Occipital lobe (tissue), 2 donors: ENCODE results near the gene PLEKHG4B. TPM values are rescaled to one million over a fixed set of nuclear protein-coding genes. Genes with fewer than 3 reads are reported as not detected.
"Not testable (repeated sequence)": the region's sequence is repeated elsewhere in the genome, so short reads cannot be mapped to it uniquely, and the experiment has no call there.

ENCODE experiments used
- DNase-seq: peaks from one replicate; lab custom pipeline; 2025; lab: John Stamatoyannopoulos, UW
- total RNA-seq: library from RNA; depleted of rRNA; stranded (reverse); fragments of >200 nt; gene quantifications from one replicate; pipeline ENCODE4 v1.2.3, GENCODE V29; 2014

The PLEKHG4B gene
- total RNA-seq, 1 donor from 2014 or later, result 6.2 TPM

DNA sequence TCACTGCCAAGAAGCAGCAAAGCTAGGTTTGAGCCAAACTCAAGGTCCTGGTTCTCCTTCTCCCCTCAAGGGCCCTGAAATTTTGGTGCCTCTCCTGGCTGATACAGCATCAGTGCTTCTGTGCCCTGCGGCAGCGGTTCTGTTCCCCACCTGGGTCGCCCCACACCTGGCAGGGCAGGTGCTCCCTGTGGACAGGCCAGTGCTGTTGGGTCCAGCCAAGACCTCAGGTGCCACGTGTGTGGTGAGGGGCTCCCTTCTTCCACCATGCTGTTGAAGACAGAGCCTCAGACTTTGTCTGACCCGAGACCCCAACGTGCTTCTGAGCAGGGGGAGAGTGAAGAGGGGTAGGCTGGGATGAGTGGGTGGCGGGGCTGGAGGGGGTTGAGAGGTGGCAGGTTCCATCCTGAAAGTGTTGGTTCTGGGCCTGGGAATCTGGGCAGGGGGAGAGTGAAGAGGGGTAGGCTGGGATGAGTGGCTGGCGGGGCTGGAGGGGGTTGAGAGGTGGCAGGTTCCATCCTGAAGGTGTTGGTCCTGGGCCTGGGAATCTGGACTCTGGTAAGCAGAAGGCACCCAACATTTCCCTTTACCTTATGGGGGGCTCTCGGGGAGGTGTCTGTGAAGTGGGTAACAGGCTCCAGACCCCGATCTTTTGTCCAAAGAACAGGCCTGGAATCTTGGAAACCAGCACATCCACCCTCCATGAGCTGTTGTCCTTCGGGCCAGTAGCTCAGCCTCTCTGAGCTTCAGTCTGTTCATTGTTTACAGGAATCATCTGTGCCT is 2.3 kb downstream of the PLEKHG4B start:
- no peak for DNase-seq

- DNase-seq, result no peak
These were observed 3.4 kb downstream of the PLEKHG4B start for GRCh38 chr5:95241-95980.

DNA sequence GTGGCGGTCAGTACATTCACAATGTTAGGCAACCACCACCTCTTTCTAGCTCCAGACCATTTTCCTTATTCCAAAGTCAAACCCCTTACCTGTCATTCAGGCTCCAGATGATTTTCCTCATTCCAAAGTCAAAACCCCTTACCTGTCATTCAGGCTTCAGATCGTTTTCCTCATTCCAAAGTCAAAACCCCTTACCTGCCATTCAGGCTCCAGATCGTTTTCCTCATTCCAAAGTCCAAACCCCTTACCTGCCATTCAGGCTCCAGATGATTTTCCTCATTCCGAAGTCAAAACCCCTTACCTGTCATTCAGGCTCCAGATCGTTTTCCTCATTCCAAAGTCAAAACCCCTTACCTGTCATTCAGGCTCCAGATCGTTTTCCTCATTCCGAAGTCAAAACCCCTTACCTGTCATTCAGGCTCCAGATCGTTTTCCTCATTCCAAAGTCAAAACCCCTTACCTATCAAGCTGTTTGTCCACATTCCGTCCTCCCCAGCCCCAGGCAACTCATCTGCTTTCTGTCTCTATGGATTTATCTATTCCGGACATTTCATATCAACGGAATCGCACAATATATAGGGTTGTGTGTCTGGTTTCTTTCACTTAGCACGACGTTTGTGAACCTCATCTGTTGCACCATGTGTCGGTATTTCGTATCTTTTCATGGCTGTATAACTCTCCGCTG is 5.2 kb downstream of the PLEKHG4B start:
- no peak for DNase-seq

DNA sequence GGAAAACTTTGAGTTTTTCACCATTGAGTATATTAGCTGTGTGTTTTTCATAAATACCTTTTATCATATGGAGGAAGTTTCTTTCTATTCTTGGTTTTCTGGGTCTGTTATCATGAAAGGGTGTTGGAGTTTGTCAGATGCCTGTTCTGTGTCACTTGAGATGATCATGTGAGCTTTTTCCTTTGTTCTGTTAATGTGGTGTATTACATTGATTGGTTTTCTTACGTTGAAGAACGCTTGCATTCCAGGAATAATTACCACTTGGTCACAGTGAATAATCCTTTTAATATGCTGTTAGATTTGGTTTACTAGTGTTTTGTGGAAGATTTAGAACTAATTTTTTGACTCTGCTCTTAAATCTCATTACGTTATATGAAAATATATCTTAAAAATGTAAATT is 7.8 kb downstream of the PLEKHG4B start:
- DNase-seq, result no peak

- no peak for DNase-seq
These were observed 10.6 kb downstream of the PLEKHG4B start for GRCh38 chr5:102411-103043.

DNA sequence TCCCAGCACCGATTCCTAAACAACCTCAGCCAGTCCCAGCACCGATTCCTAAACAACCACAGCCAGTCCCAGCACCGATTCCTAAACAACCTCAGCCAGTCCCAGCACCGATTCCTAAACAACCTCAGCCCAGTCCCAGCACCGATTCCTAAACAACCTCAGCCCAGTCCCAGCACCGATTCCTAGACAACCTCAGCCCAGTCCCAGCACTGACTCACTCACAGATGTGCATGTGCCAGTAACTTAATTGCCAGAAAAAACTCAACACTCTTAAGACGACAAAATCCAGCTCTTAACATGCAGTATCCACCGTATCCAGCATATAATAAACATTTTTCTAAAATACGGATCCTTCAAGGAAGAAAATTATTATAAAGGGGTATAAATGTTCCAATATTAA is 12.1 kb downstream of the PLEKHG4B start:
- not testable (repeated sequence) for DNase-seq

DNA sequence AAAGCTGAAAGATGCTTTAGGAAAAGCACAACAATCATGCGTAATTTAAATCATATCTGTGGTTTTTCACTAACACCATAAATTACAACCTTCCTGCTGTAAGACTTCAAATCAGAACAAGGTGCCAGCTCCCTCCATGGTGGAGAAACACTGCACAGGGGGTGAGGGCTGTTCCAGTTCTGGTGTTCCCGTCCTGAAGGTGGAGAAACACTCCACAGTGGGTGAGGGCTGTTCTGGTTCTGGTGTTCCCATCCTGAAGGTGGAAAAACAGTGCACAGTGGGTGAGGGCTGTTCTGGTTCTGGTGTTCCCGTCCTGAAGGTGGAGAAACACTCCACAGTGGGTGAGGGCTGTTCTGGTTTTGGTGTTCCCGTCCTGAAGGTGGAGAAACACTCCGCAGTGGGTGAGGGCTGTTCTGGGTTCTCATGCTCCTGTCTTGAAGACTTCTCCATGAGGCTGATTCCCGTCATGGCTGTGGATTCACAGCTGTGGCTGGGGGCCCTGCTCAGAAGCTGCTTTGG is 12.9 kb downstream of the PLEKHG4B start:
- DNase-seq, result no peak

DNA sequence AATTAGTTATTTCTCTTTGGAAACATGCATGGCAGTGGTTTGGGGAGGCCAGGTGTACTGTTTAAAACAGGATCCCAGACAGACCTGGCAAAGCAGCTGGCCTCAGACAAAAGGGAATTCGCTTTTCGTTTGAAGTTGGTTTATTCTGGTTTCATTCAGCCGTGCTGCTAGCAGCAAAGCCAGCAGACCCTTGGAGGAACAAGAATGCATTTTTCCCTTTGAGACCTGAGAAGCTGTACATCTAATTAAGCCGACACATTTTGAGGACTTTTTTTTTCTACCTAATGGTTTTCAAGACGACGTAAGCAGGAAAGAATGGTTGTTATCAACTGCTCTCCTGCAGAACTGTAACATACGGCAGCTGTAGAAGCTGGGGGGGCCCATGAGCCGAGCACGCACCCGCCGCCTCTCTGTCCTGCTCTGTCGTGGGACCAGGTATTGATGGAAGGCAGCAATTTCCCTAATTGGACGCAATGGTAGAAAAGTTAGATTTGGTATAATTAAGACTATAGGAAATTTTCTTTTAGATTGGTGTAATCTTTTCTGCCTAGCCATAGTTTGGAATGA is 13.6 kb downstream of the PLEKHG4B start:
- no peak for DNase-seq

GRCh38 chr5:106587-106986 is 14.6 kb downstream of the PLEKHG4B start:
- no peak for DNase-seq

GRCh38 chr5:107526-107925 is 15.6 kb downstream of the PLEKHG4B start:
- DNase-seq, result no peak

GRCh38 chr5:109826-110225 is 17.9 kb downstream of the PLEKHG4B start:
- DNase-seq, result no peak

DNA sequence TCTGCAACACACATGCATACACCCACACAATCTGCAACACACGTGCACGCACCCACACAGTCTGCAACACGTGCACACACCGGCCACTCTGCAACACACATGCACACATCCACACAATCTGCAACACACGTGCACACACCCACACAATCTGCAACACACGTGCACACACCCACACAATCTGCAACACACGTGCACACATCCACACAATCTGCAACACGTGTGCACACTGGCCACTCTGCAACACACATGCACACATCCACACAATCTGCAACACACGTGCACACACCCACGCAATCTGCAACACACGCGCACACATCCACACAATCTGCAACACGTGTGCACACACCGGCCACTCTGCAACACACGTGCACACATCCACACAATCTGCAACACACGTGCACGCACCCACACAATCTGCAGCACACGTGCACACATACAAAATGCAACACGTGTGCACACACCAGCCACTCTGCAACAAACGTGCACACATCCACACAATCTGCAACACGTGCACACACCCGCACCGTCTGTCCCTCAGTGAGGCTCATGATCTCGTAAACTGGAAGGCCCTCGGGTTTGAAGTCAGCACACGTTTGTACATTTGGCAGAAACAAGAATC is 18.4 kb downstream of the PLEKHG4B start:
- no peak for DNase-seq

DNA sequence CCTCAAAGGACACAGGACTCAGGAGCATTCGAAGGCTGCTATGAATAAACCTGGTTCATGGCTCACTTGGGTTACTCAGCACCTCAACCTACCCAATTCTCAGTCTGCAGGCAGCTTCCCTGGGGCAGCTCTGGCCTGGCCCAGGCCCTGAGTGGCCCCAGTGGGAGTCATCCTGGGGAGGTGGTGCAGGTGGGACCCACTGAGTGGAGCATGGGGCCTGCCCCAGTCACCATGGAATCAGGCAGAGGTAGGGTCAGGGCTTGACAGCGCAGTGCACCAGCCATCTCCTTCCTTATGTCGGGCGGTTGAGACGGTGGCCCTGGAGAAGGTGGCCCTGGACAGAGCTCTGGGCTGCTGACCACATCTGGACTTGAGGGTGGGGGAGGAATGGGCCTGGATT is 19.2 kb downstream of the PLEKHG4B start:
- DNase-seq, result no peak

DNA sequence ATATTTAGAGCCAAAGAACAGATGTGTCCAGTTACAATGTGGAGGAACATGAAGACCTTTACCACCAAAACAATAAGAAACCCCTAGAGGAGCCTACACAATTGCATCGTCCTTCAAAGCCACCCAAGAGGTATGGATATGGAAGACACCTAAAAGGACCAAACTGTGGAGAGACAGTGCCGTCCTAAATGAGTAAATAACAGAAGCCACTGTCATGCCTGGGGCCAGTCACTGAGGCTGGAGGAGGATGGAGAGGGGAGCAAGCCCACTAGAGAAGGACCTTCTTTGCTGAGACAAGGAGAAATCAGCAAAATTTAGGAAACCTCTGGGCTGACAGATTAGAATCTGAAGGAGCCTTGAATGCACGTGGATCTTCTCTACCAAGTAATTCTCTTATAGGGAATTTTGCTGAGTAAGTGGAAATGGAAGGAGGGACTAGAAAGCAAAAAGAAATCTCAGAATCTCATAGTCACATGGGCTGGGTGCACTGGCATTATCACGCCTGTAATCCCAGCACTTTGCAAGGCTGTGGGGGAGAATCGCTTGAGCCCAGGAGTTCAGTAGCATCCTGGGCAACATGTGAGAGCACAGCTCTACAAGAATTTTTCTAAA is 27.6 kb downstream of the PLEKHG4B start:
- DNase-seq, result no peak

DNA sequence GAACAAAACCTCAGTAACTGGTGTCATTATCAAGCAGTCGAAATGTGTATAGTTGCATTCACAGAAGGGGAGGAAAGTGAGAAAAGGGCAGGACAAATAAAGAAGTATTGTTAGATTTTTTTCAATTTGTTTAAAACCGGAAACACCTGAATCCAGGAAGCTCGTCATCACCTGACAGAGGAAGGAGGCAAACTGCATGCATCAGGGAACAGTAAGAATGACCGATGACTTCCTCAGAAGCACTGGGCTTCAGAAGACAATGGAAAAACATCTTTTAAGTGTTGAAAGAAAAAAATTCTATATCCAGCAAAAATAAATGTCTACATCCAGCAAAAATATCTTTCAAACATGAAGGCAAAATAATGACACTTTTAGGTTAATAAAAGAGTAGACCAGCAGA is 29.5 kb downstream of the PLEKHG4B start:
- DNase-seq, result no peak

DNA sequence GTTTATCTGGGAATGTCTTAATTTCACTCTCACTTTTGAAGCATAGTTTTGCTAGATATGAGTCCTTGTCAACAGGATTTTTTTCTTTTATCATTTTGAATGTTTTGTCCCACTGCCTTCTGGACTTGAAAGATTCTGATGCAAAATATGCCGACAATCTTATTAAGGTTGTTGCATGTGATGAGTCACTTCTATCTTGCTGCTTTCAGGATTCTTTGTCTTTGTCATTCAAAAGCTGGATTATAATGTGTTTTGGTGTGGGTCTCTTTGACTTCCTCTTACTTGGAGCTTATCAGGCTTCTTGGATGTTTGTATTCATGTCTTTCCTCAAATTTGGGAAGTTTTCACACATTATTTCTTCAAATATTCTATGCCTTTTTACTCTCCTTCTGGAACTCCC is 33.8 kb downstream of the PLEKHG4B start:
- no peak for DNase-seq

GRCh38 chr5:126806-127205 is 34.8 kb downstream of the PLEKHG4B start:
- DNase-seq, result no peak

- no peak for DNase-seq
These were observed 35.9 kb downstream of the PLEKHG4B start for GRCh38 chr5:127886-128285.

- no peak for DNase-seq
These were observed 36.5 kb downstream of the PLEKHG4B start for GRCh38 chr5:128446-128845.

- DNase-seq, result no peak
These were observed 37.2 kb downstream of the PLEKHG4B start for GRCh38 chr5:129148-129547.
